ENCODE results near the gene LSAMP. TPM values are rescaled to one million over a fixed set of nuclear protein-coding genes. Genes with fewer than 3 reads are reported as not detected.

LSAMP gene
- total and polyA plus RNA-seq, 2 donors (not counting 1 experiment from before 2014, with no cell fraction given): not detected

DNA sequence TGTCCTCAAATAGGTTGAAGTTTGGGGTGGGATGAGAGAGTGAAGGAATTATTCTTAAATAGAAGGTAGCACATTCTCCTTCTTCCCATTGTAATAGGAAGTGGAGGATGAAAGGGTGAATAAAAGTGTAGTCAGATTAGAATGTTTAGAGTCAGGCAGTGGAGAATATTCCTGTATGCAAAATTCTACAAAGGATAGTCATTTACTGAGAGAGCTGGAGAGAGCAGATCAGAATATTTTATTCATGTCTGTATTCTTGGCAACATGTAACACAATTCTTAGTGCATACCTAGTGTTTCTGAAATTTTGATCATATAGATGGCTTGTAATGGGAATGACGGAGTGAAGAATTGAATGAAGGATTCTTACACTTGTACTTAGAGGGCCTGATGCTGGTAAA lies 139.1 kb downstream of the LSAMP start:
- no peak overlapping the region for H3K4me3 Mint-ChIP-seq
- no peaks in the 10 kb centered on the region for H3K4me1 Mint-ChIP-seq
- Histone ChIP-seq H3K9me3 (ENCODE audit: control extremely low read depth in 1 of 3, control insufficient read depth in 2 of 3, insufficient read depth in 1 of 3, low read length in 2 of 3) (no peaks in the 10 kb centered on the region), H3K4me3 (ENCODE audit: control extremely low read depth in 1 of 5, extremely low read depth in 1 of 5, insufficient read depth in 1 of 5, low read depth in 2 of 5, low read length in 4 of 5) (no peak overlapping the region), H3K27ac (ENCODE audit: low read length in 2 of 2) (no peak overlapping the region), H3K79me2 (ENCODE audit: control insufficient read depth, insufficient read depth, low read length) (no peaks in the 10 kb centered on the region), H3K36me3 (replicated peaks in 1 of 2; ENCODE audit: control extremely low read depth in 1 of 2, control insufficient read depth in 1 of 2, extremely low read depth in 1 of 2, insufficient read depth in 2 of 2, low read length in 1 of 2) (no peaks in the 10 kb centered on the region), H3K4me1 (ENCODE audit: control insufficient read depth in 2 of 2, insufficient read depth in 2 of 2, low read length in 2 of 2) (no peaks in the 10 kb centered on the region), H4K20me1 (ENCODE audit: control insufficient read depth, insufficient read depth, low read length, poor library complexity, severe bottlenecking) (no peaks in the 10 kb centered on the region), H3K4me2 (replicated peaks; ENCODE audit: low read depth, low read length, poor library complexity, severe bottlenecking) (no peak overlapping the region), H3K9ac (ENCODE audit: low read length) (no peak overlapping the region), H3K27me3 (replicated peaks in 1 of 4; ENCODE audit: control extremely low read depth in 1 of 4, control insufficient read depth in 3 of 4, insufficient read depth in 4 of 4, low read length in 3 of 4) (no peaks in the 10 kb centered on the region), H2AFZ (ENCODE audit: insufficient read depth, low read depth, low read length, poor library complexity, severe bottlenecking) (no peak overlapping the region)
- peaks cover 3% of the 10 kb centered on the region for H3K9me3 Mint-ChIP-seq (ENCODE audit: insufficient read depth)
- TF ChIP-seq CTCF (IDR thresholded peaks at IDR 0.05): no peak
- no peak for TF ChIP-seq EZH2 (IDR thresholded peaks at IDR 0.05; ENCODE audit: borderline replicate concordance, insufficient read depth, low read depth, low read length, poor library complexity, severe bottlenecking)
- ATAC-seq (ENCODE audit: low read depth) (no peak), DNase-seq (no peak)
- WGBS (ENCODE audit: insufficient coverage): 60% methylated on average over 1 of the region's 1 CpG
- ChIA-PET POLR2A (no interaction called here), CTCF (no interaction called here)
- intact Hi-C loops (cut with micrococcal nuclease): no loop called here
- H3K27me3 Mint-ChIP-seq: no peaks in the 10 kb centered on the region
- no peak overlapping the region for H3K27ac Mint-ChIP-seq

DNA sequence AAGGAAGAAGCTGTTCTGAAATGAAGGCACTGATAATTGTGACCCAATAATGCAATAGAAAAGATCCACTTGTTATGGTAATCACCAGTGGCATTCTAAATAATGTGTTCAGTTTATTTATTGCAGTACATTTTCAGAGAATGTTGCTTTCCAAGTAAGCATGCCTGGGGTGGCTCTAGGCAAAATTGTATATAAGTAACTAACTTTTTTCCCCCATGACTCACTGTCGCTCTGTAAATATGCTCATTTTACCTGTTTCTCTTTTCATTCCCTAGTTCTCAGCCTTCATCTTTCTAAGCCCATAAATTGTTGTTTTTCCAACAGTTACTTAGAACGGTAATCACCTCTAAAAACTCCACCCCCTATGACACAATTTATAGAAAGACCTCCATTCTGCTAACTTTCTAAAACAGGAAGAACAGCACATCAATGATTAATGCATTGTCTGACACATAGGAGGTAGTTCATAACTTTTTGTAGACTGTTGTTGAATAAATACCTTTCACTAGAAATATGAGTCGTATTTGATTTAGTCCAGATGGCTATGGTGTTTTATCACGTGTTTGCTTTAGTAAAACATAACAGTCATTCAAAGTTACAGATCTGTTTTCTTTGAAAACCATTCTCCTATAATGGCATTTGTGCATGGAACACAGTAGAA lies 143.1 kb downstream of the LSAMP start:
- Histone ChIP-seq H3K9me3 (ENCODE audit: control extremely low read depth in 1 of 3, control insufficient read depth in 2 of 3, insufficient read depth in 1 of 3, low read length in 2 of 3) (no peaks in the 10 kb centered on the region), H3K27ac (ENCODE audit: low read length in 2 of 2) (no peak overlapping the region), H3K4me1 (ENCODE audit: control insufficient read depth in 2 of 2, insufficient read depth in 2 of 2, low read length in 2 of 2) (no peaks in the 10 kb centered on the region), H3K79me2 (ENCODE audit: control insufficient read depth, insufficient read depth, low read length) (no peaks in the 10 kb centered on the region), H3K9ac (ENCODE audit: low read length) (no peak overlapping the region), H2AFZ (ENCODE audit: insufficient read depth, low read depth, low read length, poor library complexity, severe bottlenecking) (no peak overlapping the region), H3K27me3 (replicated peaks in 1 of 4; ENCODE audit: control extremely low read depth in 1 of 4, control insufficient read depth in 3 of 4, insufficient read depth in 4 of 4, low read length in 3 of 4) (no peaks in the 10 kb centered on the region), H3K4me3 (ENCODE audit: control extremely low read depth in 1 of 5, extremely low read depth in 1 of 5, insufficient read depth in 1 of 5, low read depth in 2 of 5, low read length in 4 of 5) (no peak overlapping the region), H4K20me1 (ENCODE audit: control insufficient read depth, insufficient read depth, low read length, poor library complexity, severe bottlenecking) (no peaks in the 10 kb centered on the region), H3K36me3 (replicated peaks in 1 of 2; ENCODE audit: control extremely low read depth in 1 of 2, control insufficient read depth in 1 of 2, extremely low read depth in 1 of 2, insufficient read depth in 2 of 2, low read length in 1 of 2) (no peaks in the 10 kb centered on the region), H3K4me2 (replicated peaks; ENCODE audit: low read depth, low read length, poor library complexity, severe bottlenecking) (no peak overlapping the region)
- Mint-ChIP-seq H3K4me1 (no peaks in the 10 kb centered on the region), H3K9me3 (ENCODE audit: insufficient read depth) (peaks cover 3% of the 10 kb centered on the region), H3K27ac (no peak overlapping the region), H3K27me3 (no peaks in the 10 kb centered on the region), H3K4me3 (no peak overlapping the region)
- TF ChIP-seq CTCF (IDR thresholded peaks at IDR 0.05) (no peak), EZH2 (IDR thresholded peaks at IDR 0.05; ENCODE audit: borderline replicate concordance, insufficient read depth, low read depth, low read length, poor library complexity, severe bottlenecking) (no peak)
- CTCF ChIA-PET: no interaction called here
- WGBS (ENCODE audit: insufficient coverage): no CpG with 5 or more reads among the region's 4 CpGs
- no peak for ATAC-seq (ENCODE audit: low read depth)
- intact Hi-C loops (cut with micrococcal nuclease): no loop called here
- POLR2A ChIA-PET: no interaction called here
- no peak for DNase-seq
